ENCODE results near the gene CHCHD3. TPM values are rescaled to one million over a fixed set of nuclear protein-coding genes. Genes with fewer than 3 reads are reported as not detected.

CHCHD3 gene
- total RNA-seq, 2 experiments from 2014 or later, result 21.6 to 21.7 TPM

DNA sequence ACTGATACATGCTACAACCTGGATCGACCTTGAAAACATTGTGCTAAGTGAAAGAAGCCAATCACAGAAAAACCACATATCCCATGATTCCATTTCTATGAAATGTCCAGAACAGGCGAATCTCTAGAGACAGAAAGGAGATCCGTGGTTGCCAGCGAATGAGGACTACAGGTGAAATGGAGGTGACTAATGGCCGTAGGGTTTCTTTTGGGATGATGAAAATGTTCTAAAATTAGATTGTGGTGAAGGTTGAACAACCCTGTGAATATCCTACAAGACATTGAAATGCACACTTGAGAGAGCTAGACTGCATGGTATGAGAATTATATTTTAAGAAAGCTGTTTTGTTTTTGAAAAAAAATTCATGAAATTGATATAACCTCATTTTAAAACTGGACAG, 317.1 kb downstream of the CHCHD3 start:
- H3K36me3 ChIP-seq (ENCODE audit: insufficient read depth, low read length), result no peaks in the 10 kb centered on the region
- POLR2A ChIA-PET, result no interaction called here
- no peaks in the 10 kb centered on the region for H3K36me3 Mint-ChIP-seq (ENCODE audit: low read depth)
- H3K27ac ChIP-seq (ENCODE audit: low read depth in 1 of 2, low read length in 2 of 2), result no peak overlapping the region
- no peak overlapping the region for H3K4me3 ChIP-seq (ENCODE audit: low read length)
- peaks cover 3 to 6% of the 10 kb centered on the region in 2 experiments for H3K9me3 ChIP-seq (ENCODE audit: control insufficient read depth in 1 of 2, insufficient read depth in 1 of 2, low read length in 2 of 2)
- CTCF ChIA-PET, result no interaction called here
- no peak overlapping the region for H3K4me3 Mint-ChIP-seq
- no peaks in the 10 kb centered on the region for H3K27me3 Mint-ChIP-seq
- H3K9me3 Mint-ChIP-seq, result peaks cover 5% of the 10 kb centered on the region
- no peaks in the 10 kb centered on the region for H3K4me1 ChIP-seq (ENCODE audit: insufficient read depth, low read length)
- no peak for DNase-seq
- H3K4me1 Mint-ChIP-seq (ENCODE audit: low read depth), result peaks cover 4% of the 10 kb centered on the region
- ATAC-seq (ENCODE audit: poor library complexity), result no peak
- TF ChIP-seq CTCF (IDR thresholded peaks at IDR 0.05), result no peak
- H3K27me3 ChIP-seq (ENCODE audit: control insufficient read depth in 1 of 2, insufficient read depth in 2 of 2, low read length in 2 of 2), result no peaks in the 10 kb centered on the region
- intact Hi-C loops (cut with DNase I, micrococcal nuclease), result no loop called here
- H3K27ac Mint-ChIP-seq, result no peak overlapping the region

DNA sequence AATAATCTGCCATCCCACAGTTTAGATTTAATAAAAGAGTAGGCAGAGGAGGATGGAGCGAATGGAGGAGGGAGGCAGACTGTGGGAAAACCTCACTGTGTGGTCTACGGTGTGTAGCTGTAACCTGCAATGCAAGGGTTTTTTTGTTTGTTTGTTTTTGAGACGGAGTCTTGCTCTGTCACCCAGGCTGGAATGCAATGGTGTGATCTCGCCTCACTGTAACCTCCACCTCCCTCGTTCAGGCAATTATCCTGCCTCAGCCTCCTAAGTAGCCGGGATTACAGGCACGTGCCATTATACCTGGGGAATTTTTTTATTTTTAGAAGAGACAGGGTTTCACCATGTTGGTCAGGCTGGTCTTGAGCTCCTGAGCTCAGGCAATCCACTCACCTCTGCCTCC, 321.0 kb downstream of the CHCHD3 start:
- ChIA-PET CTCF (no interaction called here), POLR2A (no interaction called here)
- intact Hi-C loops (cut with DNase I, micrococcal nuclease), result no loop called here
- Histone ChIP-seq H3K27me3 (ENCODE audit: control insufficient read depth in 1 of 2, insufficient read depth in 2 of 2, low read length in 2 of 2) (no peaks in the 10 kb centered on the region), H3K36me3 (ENCODE audit: insufficient read depth, low read length) (no peaks in the 10 kb centered on the region), H3K4me1 (ENCODE audit: insufficient read depth, low read length) (peaks cover 5% of the 10 kb centered on the region), H3K4me3 (ENCODE audit: low read length) (no peak overlapping the region), H3K9me3 (ENCODE audit: control insufficient read depth in 1 of 2, insufficient read depth in 1 of 2, low read length in 2 of 2) (peaks cover 0 to 7% of the 10 kb centered on the region in 2 experiments), H3K27ac (ENCODE audit: low read depth in 1 of 2, low read length in 2 of 2) (no peak overlapping the region)
- H3K4me3 Mint-ChIP-seq, result no peak overlapping the region
- H3K27me3 Mint-ChIP-seq, result no peaks in the 10 kb centered on the region
- no peak for TF ChIP-seq CTCF (IDR thresholded peaks at IDR 0.05)
- H3K9me3 Mint-ChIP-seq, result no peaks in the 10 kb centered on the region
- no peak for ATAC-seq (ENCODE audit: poor library complexity)
- H3K36me3 Mint-ChIP-seq (ENCODE audit: low read depth), result no peaks in the 10 kb centered on the region
- no peak for DNase-seq
- H3K4me1 Mint-ChIP-seq (ENCODE audit: low read depth), result peaks cover 5% of the 10 kb centered on the region
- no peak overlapping the region for H3K27ac Mint-ChIP-seq

GRCh38 chr7:132760244-132760623, 321.7 kb downstream of the CHCHD3 start:
- no peak for ATAC-seq (ENCODE audit: poor library complexity)
- no peak overlapping the region for H3K27ac Mint-ChIP-seq
- intact Hi-C loops (cut with DNase I, micrococcal nuclease), result no loop called here

More at GRCh38 chr7:132760244-132760623, 321.7 kb downstream of the CHCHD3 start:
- no peak for DNase-seq
- H3K27me3 ChIP-seq (ENCODE audit: control insufficient read depth in 1 of 2, insufficient read depth in 2 of 2, low read length in 2 of 2), result no peaks in the 10 kb centered on the region
- no peaks in the 10 kb centered on the region for H3K36me3 Mint-ChIP-seq (ENCODE audit: low read depth)
- H3K4me1 ChIP-seq (ENCODE audit: insufficient read depth, low read length), result peaks cover 5% of the 10 kb centered on the region
- H3K9me3 Mint-ChIP-seq, result no peaks in the 10 kb centered on the region
- H3K4me3 Mint-ChIP-seq, result no peak overlapping the region
- H3K4me1 Mint-ChIP-seq (ENCODE audit: low read depth), result peaks cover 5% of the 10 kb centered on the region
- TF ChIP-seq CTCF (IDR thresholded peaks at IDR 0.05), result no peak
- H3K27ac ChIP-seq (ENCODE audit: low read depth in 1 of 2, low read length in 2 of 2), result no peak overlapping the region
- no peaks in the 10 kb centered on the region for H3K27me3 Mint-ChIP-seq
- CTCF ChIA-PET, result no interaction called here
- H3K36me3 ChIP-seq (ENCODE audit: insufficient read depth, low read length), result no peaks in the 10 kb centered on the region
- no peak overlapping the region for H3K4me3 ChIP-seq (ENCODE audit: low read length)
- POLR2A ChIA-PET, result no interaction called here
- H3K9me3 ChIP-seq (ENCODE audit: control insufficient read depth in 1 of 2, insufficient read depth in 1 of 2, low read length in 2 of 2), result peaks cover 0 to 4% of the 10 kb centered on the region in 2 experiments
